GM19395 (cell line): ENCODE data around the gene SCGB1D2.
"Not testable (repeated sequence)": the region's sequence is repeated elsewhere in the genome, so short reads cannot be mapped to it uniquely, and the experiment has no call there.

Source experiments
- ATAC-seq: cut with Tn5 transposase; IDR thresholded peaks from one replicate; pipeline ENCODE4 v1.9.1; 2021; ENCODE audit warnings: mild to moderate bottlenecking, moderate library complexity; ENCODE audit not compliant: unreplicated experiment

Gene SCGB1D2, protein sequence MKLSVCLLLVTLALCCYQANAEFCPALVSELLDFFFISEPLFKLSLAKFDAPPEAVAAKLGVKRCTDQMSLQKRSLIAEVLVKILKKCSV

GRCh38 chr11:62242021-62242420 is at the start of gene SCGB1D2:
Gene SCGB1D2, plus strand, starts transcription at chr11:62242239. Its CDS starts 69 bp downstream, at chr11:62242308.
- no peak for ATAC-seq

DNA sequence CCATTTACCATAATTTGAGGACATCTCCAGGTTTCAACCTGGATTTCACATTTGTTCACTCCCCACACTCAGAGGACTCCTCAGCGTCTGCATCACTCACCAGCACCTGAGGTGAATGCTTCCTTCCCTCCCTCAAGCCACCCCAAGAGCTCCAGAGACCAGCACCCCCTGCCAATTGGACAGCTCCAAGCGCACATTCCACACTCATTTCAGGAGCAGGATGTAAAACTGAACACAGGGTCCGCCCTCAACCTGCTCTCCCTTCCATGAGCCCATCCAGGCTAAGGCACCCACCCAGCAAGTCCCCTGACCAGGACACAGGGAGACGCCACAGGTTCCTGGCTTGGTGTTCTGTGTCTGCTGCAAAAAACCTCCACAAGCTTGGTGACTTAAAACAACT is 48.1 kb upstream of the SCGB1D2 start:
- ATAC-seq, result no peak

GRCh38 chr11:62195010-62195409 is 47.0 kb upstream of the SCGB1D2 start:
- ATAC-seq, result not testable (repeated sequence)

- no peak for ATAC-seq
Measured at GRCh38 chr11:62195945-62196344, 46.1 kb upstream of the SCGB1D2 start.

GRCh38 chr11:62197400-62197799 is 44.6 kb upstream of the SCGB1D2 start:
- not testable (repeated sequence) for ATAC-seq

DNA sequence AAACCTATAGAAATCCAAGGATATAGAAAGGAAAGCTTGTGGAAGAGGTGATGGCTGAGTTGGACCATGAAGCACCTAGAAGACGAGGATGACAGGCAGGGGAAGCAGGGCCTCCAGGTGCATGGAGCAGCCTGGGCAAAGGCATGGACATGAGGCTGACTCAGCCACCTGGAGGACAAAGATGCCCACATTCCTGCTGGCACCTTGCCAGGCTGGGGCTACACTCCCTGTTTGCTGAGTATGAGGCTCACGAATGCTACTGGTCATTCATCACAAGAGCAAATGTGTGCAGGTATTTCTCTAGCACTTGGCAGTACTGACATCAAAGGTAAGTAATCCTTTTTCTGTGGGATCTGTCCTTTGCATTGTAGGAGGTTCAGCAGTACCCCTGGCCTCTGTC is 40.7 kb upstream of the SCGB1D2 start:
- ATAC-seq, result no peak

- no peak for ATAC-seq
Measured at GRCh38 chr11:62202910-62203309, 39.1 kb upstream of the SCGB1D2 start.

- ATAC-seq, result no peak
Measured at GRCh38 chr11:62204430-62204829, 37.6 kb upstream of the SCGB1D2 start.

- no peak for ATAC-seq
Measured at GRCh38 chr11:62205441-62205840, 36.6 kb upstream of the SCGB1D2 start.

DNA sequence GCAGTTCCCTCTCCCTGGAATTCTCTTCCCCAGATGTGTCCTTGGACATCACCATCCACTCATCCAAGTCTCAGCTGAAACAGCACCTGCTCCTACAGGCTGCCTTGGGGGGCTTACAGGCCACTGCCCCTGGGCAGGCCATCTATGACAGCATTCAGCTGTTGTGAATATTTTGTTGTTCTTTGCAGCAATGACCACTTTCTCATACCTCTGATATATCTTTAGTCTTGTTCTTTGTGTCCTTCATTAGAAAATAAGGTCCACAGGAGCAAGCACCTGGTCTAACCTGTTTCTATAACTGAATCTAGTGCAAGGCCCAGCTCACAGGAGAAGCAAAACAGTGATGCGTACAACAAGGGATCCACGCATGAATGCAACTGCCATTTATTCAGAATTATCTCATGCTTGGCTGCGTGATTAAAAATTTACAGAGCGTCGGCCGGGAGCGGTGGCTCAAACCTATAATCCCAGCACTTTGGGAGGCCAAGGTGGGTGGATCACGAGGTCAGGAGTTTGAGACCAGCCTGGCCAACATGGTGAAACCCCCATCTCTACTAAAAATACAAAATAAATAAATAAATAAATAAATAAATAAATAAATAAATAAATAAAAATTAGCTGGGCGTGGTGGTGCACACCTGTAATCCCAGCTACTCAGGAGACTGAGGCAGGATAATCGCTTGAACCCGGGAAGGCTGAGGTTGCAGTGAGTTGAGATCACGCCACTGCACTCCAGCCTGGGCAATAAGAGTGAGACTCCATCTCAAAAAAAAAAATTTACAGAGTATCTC is 35.6 kb upstream of the SCGB1D2 start:
- ATAC-seq, result not testable (repeated sequence)

GRCh38 chr11:62208785-62209144 is 33.3 kb upstream of the SCGB1D2 start:
- no peak for ATAC-seq

DNA sequence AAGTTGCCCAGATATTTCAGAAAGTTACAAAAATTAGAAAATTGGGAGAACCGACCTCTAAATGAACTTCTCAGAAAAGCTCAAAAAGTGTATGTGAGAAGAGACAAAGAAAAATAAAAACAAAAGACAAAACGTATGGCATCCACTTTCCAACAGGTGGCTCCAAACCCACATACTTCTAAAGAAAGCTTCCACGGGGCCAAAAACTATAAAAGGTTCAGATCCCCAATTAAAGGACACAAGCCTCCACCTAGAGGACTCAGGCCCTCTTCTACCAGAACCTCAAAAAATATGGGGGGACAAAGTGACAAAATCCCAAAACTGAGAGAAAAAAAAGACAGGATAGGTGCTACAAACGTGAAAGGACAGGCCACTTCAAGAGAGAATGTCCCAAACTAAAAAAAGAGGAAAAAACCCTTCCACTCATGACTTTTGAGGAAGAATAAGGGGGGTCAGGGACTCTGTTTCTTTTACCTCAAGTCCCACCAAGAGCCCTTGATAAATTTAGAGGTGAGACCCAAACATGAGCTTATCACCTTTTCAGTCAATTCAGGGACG is 24.8 kb upstream of the SCGB1D2 start:
- no peak for ATAC-seq

GRCh38 chr11:62221498-62221897 is 20.5 kb upstream of the SCGB1D2 start:
- ATAC-seq, result no peak

GRCh38 chr11:62223095-62223494 is 18.9 kb upstream of the SCGB1D2 start:
- ATAC-seq, result no peak

GRCh38 chr11:62233730-62234129 is 8.3 kb upstream of the SCGB1D2 start:
- no peak for ATAC-seq

GRCh38 chr11:62236187-62236586 is 5.9 kb upstream of the SCGB1D2 start:
- ATAC-seq, result no peak

DNA sequence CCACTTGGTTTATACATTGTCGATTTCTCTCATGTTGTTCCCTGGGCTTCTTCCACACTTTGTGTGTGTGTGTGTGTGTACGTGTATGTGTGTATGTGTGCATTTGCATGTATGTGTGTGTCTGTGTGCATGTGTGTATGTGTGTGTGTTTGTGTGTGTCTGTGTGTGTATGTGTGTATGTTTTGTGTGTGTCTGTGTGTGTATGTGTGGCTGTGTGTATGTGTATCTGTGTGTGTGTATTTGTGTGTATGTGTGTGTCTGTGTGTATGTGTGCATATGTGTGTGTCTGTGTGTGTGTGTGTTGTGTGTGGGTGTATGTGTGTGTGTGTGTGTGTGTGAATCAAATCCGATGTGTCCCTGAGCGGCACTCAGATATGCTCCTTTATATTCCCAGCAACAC is 4.5 kb upstream of the SCGB1D2 start:
- no peak for ATAC-seq

DNA sequence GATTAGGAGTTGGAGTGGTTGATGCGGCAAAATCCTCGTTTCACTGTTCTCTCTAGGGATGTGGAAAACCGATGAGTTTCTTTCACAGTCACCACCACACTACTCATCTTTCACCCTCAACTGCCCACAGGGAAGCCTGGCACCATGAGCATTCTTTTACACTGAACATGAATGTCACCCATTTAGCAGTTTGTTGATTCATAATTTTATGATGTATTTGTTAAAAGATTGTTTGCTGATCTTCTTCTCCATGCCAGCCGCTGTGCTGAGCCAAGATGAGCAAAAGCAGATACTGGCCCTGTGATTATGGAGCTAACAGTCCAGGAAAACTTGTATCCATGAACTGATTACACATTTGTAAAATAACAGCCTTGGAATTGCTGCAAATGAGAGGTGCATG is 3.9 kb upstream of the SCGB1D2 start:
- ATAC-seq, result no peak

DNA sequence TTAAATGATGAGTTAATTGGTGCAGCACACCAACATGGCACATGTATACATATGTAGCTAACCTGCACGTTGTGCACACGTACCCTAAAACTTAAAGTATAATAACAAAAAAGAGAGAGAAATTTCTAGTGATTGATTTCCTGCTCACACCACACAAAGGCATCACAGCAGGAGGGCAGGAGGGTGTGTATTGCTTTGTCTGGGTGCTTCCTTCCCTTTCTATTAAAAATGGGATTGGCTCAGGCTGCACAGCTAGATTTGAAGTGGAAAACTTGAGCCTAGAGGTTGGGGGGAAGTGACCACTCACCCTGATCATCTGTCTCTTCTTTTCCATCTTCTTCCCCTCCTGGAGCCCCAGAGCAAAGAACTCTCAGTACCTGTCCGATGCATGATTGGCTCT is 944 bp upstream of the SCGB1D2 start:
- ATAC-seq, result no peak

GRCh38 chr11:62245271-62245753 is 3.3 kb downstream of the SCGB1D2 start:
- no peak for ATAC-seq

GRCh38 chr11:62251698-62252097 is 9.7 kb downstream of the SCGB1D2 start:
- ATAC-seq, result no peak

- no peak for ATAC-seq
Measured at GRCh38 chr11:62253999-62254542, 12.0 kb downstream of the SCGB1D2 start.
